Memory B cell (primary cell): ENCODE results near the gene IQCC.

Experiments
- ATAC-seq: fragments of 150-1000 bp; cut with Tn5 transposase; 2 replicates; pipeline ENCODE4 v1.10.0; 2021; ENCODE audit warnings: low read depth, mild to moderate bottlenecking, moderate library complexity
- DNase-seq, 2 donors: peaks; one replicate each; pipeline ENCODE4 v3.0.0; 2022; ENCODE audit warnings: low spot score in 2 of 2
- H3K27ac Mint-ChIP-seq: one replicate; pipeline ENCODE4 v1.8.0; 2022; ENCODE audit warnings: mild to moderate bottlenecking, moderate library complexity, mixed read lengths
- H3K27me3 Mint-ChIP-seq: one replicate; pipeline ENCODE4 v1.8.0; 2022; ENCODE audit warnings: mixed read lengths
- H3K36me3 Mint-ChIP-seq: one replicate; pipeline ENCODE4 v1.8.0; 2022; ENCODE audit warnings: mild to moderate bottlenecking, mixed read lengths
- H3K4me1 Mint-ChIP-seq: one replicate; pipeline ENCODE4 v1.8.0; 2022; ENCODE audit warnings: mixed read lengths
- H3K4me3 Mint-ChIP-seq: one replicate; pipeline ENCODE4 v1.8.0; 2022; ENCODE audit warnings: mild to moderate bottlenecking, moderate library complexity, mixed read lengths
- H3K9me3 Mint-ChIP-seq: one replicate; pipeline ENCODE4 v1.8.0; 2022; ENCODE audit warnings: mixed read lengths

IQCC gene

GRCh38 chr1:32200226-32201010, 5.1 kb upstream of the IQCC start, which contains the start of gene CCDC28B:
Gene CCDC28B, plus strand, starts transcription at chr1:32200595. Its CDS starts 1,341 bp downstream, at chr1:32201936.
- peak; percentile 44 to 64 for DNase-seq
- H3K4me3 Mint-ChIP-seq, result peak within 1 kb of the TSS; percentile 97
- ATAC-seq, result peak; percentile 50
- H3K27me3 Mint-ChIP-seq, result no peaks in the 10 kb centered on the region
- H3K27ac Mint-ChIP-seq, result peak within 1 kb of the TSS; percentile 92
- peaks cover 22% of the 10 kb centered on the region for H3K4me1 Mint-ChIP-seq
- no peaks in the 10 kb centered on the region for H3K9me3 Mint-ChIP-seq
- peaks cover 6% of the 10 kb centered on the region for H3K36me3 Mint-ChIP-seq

GRCh38 chr1:32201011-32201855, 4.2 kb upstream of the IQCC start:
- peak overlapping the region; percentile 97 for H3K4me3 Mint-ChIP-seq
- H3K4me1 Mint-ChIP-seq, result peaks cover 22% of the 10 kb centered on the region
- peak overlapping the region; percentile 92 for H3K27ac Mint-ChIP-seq
- DNase-seq (peak; percentile 53 to 61), ATAC-seq (peak; percentile 73)
- H3K9me3 Mint-ChIP-seq, result no peaks in the 10 kb centered on the region
- H3K36me3 Mint-ChIP-seq, result peaks cover 3% of the 10 kb centered on the region
- H3K27me3 Mint-ChIP-seq, result no peaks in the 10 kb centered on the region

- H3K4me3 Mint-ChIP-seq, result peak overlapping the region; percentile 87
- DNase-seq (no peak), ATAC-seq (no peak)
- no peaks in the 10 kb centered on the region for H3K9me3 Mint-ChIP-seq
- H3K4me1 Mint-ChIP-seq, result peaks cover 40% of the 10 kb centered on the region
- no peaks in the 10 kb centered on the region for H3K36me3 Mint-ChIP-seq
- H3K27me3 Mint-ChIP-seq, result no peaks in the 10 kb centered on the region
- peak overlapping the region; percentile 89 for H3K27ac Mint-ChIP-seq
Observed at GRCh38 chr1:32204943-32205361, 519 bp upstream of the IQCC start.

GRCh38 chr1:32208469-32208868, 3.0 kb downstream of the IQCC start:
- Mint-ChIP-seq H3K4me3 (no peak overlapping the region), H3K9me3 (no peaks in the 10 kb centered on the region), H3K27me3 (no peaks in the 10 kb centered on the region), H3K36me3 (no peaks in the 10 kb centered on the region), H3K27ac (no peak overlapping the region), H3K4me1 (peaks cover 21% of the 10 kb centered on the region)
- DNase-seq (no peak), ATAC-seq (peak; percentile 68)

- Mint-ChIP-seq H3K4me3 (no peak within 1 kb of the TSS), H3K27ac (peak within 1 kb of the TSS; percentile 31), H3K36me3 (no peaks in the 10 kb centered on the region), H3K27me3 (no peaks in the 10 kb centered on the region), H3K9me3 (no peaks in the 10 kb centered on the region), H3K4me1 (peaks cover 21% of the 10 kb centered on the region)
- DNase-seq (no peak), ATAC-seq (no peak)
Observed at GRCh38 chr1:32208891-32209328, 3.4 kb downstream of the IQCC start, which contains the start of gene DCDC2B. Gene DCDC2B, plus strand, starts transcription at chr1:32209089. Its CDS starts 5 bp downstream, at chr1:32209094.

- Mint-ChIP-seq H3K4me1 (peaks cover 11% of the 10 kb centered on the region), H3K9me3 (no peaks in the 10 kb centered on the region), H3K36me3 (peaks cover 13% of the 10 kb centered on the region), H3K27me3 (no peaks in the 10 kb centered on the region), H3K27ac (no peak overlapping the region), H3K4me3 (no peak overlapping the region)
- ATAC-seq (peak; percentile 95), DNase-seq (peak in 1 of 2 donors; percentile 50)
Observed at GRCh38 chr1:32215629-32216480, 10.4 kb downstream of the IQCC start.

GRCh38 chr1:32216566-32216965, 11.1 kb downstream of the IQCC start:
- Mint-ChIP-seq H3K9me3 (no peaks in the 10 kb centered on the region), H3K4me3 (no peak overlapping the region), H3K36me3 (peaks cover 13% of the 10 kb centered on the region), H3K4me1 (peaks cover 16% of the 10 kb centered on the region), H3K27me3 (no peaks in the 10 kb centered on the region), H3K27ac (no peak overlapping the region)
- DNase-seq (no peak), ATAC-seq (no peak)

- peaks cover 15% of the 10 kb centered on the region for H3K36me3 Mint-ChIP-seq
- DNase-seq, result no peak
- no peak for ATAC-seq
- H3K27me3 Mint-ChIP-seq, result no peaks in the 10 kb centered on the region
- peak overlapping the region; percentile 38 for H3K27ac Mint-ChIP-seq
- H3K4me1 Mint-ChIP-seq, result peaks cover 19% of the 10 kb centered on the region
- H3K9me3 Mint-ChIP-seq, result no peaks in the 10 kb centered on the region
- H3K4me3 Mint-ChIP-seq, result no peak overlapping the region
Observed at GRCh38 chr1:32219022-32219421, 13.6 kb downstream of the IQCC start.

GRCh38 chr1:32220746-32221580, 15.5 kb downstream of the IQCC start:
- Mint-ChIP-seq H3K4me1 (peaks cover 22% of the 10 kb centered on the region), H3K27ac (peak overlapping the region; percentile 97)
- ATAC-seq, result peak; percentile 63

GRCh38 chr1:32221581-32221979, 16.1 kb downstream of the IQCC start:
- Mint-ChIP-seq H3K4me3 (peak overlapping the region; percentile 98), H3K36me3 (peaks cover 15% of the 10 kb centered on the region), H3K4me1 (peaks cover 22% of the 10 kb centered on the region), H3K27me3 (no peaks in the 10 kb centered on the region), H3K27ac (peak overlapping the region; percentile 97), H3K9me3 (no peaks in the 10 kb centered on the region)
- DNase-seq, result no peak
- ATAC-seq, result no peak

More at GRCh38 chr1:32220746-32221580, 15.5 kb downstream of the IQCC start:
- Mint-ChIP-seq H3K27me3 (no peaks in the 10 kb centered on the region), H3K36me3 (peaks cover 19% of the 10 kb centered on the region), H3K4me3 (peak overlapping the region; percentile 98), H3K9me3 (no peaks in the 10 kb centered on the region)
- DNase-seq, result no peak

- H3K36me3 Mint-ChIP-seq, result peaks cover 13% of the 10 kb centered on the region
Observed at GRCh38 chr1:32221980-32222755, 16.7 kb downstream of the IQCC start, which contains the start of the genes EIF3I and TMEM234. Gene EIF3I, plus strand, starts transcription at chr1:32222407. Its CDS starts 35 bp downstream, at chr1:32222442. Gene TMEM234, minus strand, starts transcription at chr1:32222353. Its CDS starts 31 bp downstream, at chr1:32222322.

GRCh38 chr1:32223683-32224082, 18.2 kb downstream of the IQCC start:
- DNase-seq (no peak), ATAC-seq (no peak)
- H3K27me3 Mint-ChIP-seq, result no peaks in the 10 kb centered on the region
- H3K36me3 Mint-ChIP-seq, result peaks cover 23% of the 10 kb centered on the region
- no peaks in the 10 kb centered on the region for H3K9me3 Mint-ChIP-seq
- H3K27ac Mint-ChIP-seq, result peak overlapping the region; percentile 82
- peaks cover 20% of the 10 kb centered on the region for H3K4me1 Mint-ChIP-seq
- H3K4me3 Mint-ChIP-seq, result peak overlapping the region; percentile 98

More at GRCh38 chr1:32221980-32222755, 16.7 kb downstream of the IQCC start, which contains the start of the genes EIF3I and TMEM234:
- peak; percentile 84 to 85 for DNase-seq
- H3K9me3 Mint-ChIP-seq, result no peaks in the 10 kb centered on the region
- H3K27ac Mint-ChIP-seq, result peak within 1 kb of the TSS; percentile 97
- H3K4me3 Mint-ChIP-seq, result peak within 1 kb of the TSS; percentile 98
- H3K4me1 Mint-ChIP-seq, result peaks cover 22% of the 10 kb centered on the region
- H3K27me3 Mint-ChIP-seq, result no peaks in the 10 kb centered on the region
- ATAC-seq, result peak; percentile 93
